Type B pancreatic cell (in vitro differentiated cells): ENCODE results near the gene ODF4. TPM values are rescaled to one million over a fixed set of nuclear protein-coding genes. Genes with fewer than 3 reads are reported as not detected.

Experiments used
- DNase-seq: peaks from one replicate; pipeline ENCODE4 v3.0.0; 2021; ENCODE audit warnings: mixed read lengths; ENCODE audit not compliant: unreplicated experiment; ENCODE audit errors: extremely low spot score
- H3K27ac Mint-ChIP-seq: 2 replicates; pipeline ENCODE4 v1.8.0; 2021; ENCODE audit warnings: mild to moderate bottlenecking, mixed read lengths
- H3K27me3 Mint-ChIP-seq: 2 replicates; pipeline ENCODE4 v1.8.0; 2021; ENCODE audit warnings: mixed read lengths
- H3K36me3 Mint-ChIP-seq: 2 replicates; pipeline ENCODE4 v1.8.0; 2021; ENCODE audit warnings: mixed read lengths
- H3K4me1 Mint-ChIP-seq: one replicate; pipeline ENCODE4 v1.8.0; 2021; ENCODE audit warnings: mixed read lengths; ENCODE audit not compliant: unreplicated experiment
- H3K4me3 Mint-ChIP-seq: 2 replicates; pipeline ENCODE4 v1.8.0; 2021; ENCODE audit warnings: mild to moderate bottlenecking, mixed read lengths
- H3K9me3 Mint-ChIP-seq: 2 replicates; pipeline ENCODE4 v1.8.0; 2021; ENCODE audit warnings: mixed read lengths
- CTCF ChIP-seq: fragments of 200-600 bp; sonication (generic); conservative IDR thresholded peaks from 2 replicates; pipeline ENCODE4 v1.5.0; 2021; ENCODE audit warnings: antibody characterized with exemption, mild to moderate bottlenecking
- total RNA-seq: library from RNA; stranded (reverse); gene quantifications from 2 replicates; pipeline ENCODE4 v1.2.1, GENCODE V29; 2021; ENCODE audit warnings: low replicate concordance

ODF4 gene
- total RNA-seq, 1 donor from 2014 or later = not detected

GRCh38 chr17:8327303-8327649, 12.4 kb upstream of the ODF4 start:
- H3K36me3 Mint-ChIP-seq = no peaks in the 10 kb centered on the region
- TF ChIP-seq CTCF = no peak
- peak overlapping the region; percentile 79 for H3K4me3 Mint-ChIP-seq
- no peaks in the 10 kb centered on the region for H3K4me1 Mint-ChIP-seq
- peaks cover 42% of the 10 kb centered on the region for H3K27me3 Mint-ChIP-seq
- no peak overlapping the region for H3K27ac Mint-ChIP-seq
- no peak for DNase-seq
- no peaks in the 10 kb centered on the region for H3K9me3 Mint-ChIP-seq

- Mint-ChIP-seq H3K9me3 (no peaks in the 10 kb centered on the region), H3K4me1 (no peaks in the 10 kb centered on the region), H3K36me3 (no peaks in the 10 kb centered on the region), H3K27ac (no peak overlapping the region), H3K4me3 (no peak overlapping the region), H3K27me3 (peaks cover 11% of the 10 kb centered on the region)
- DNase-seq = no peak
- no peak for TF ChIP-seq CTCF
These were observed 7.5 kb upstream of the ODF4 start for GRCh38 chr17:8332128-8332527.

GRCh38 chr17:8332688-8333087, 7.0 kb upstream of the ODF4 start:
- Mint-ChIP-seq H3K27me3 (peaks cover 5% of the 10 kb centered on the region), H3K36me3 (no peaks in the 10 kb centered on the region), H3K9me3 (no peaks in the 10 kb centered on the region), H3K4me1 (no peaks in the 10 kb centered on the region), H3K4me3 (no peak overlapping the region), H3K27ac (no peak overlapping the region)
- no peak for TF ChIP-seq CTCF
- no peak for DNase-seq

GRCh38 chr17:8333281-8333680, 6.4 kb upstream of the ODF4 start:
- H3K9me3 Mint-ChIP-seq = no peaks in the 10 kb centered on the region
- TF ChIP-seq CTCF = no peak
- no peak overlapping the region for H3K4me3 Mint-ChIP-seq
- no peaks in the 10 kb centered on the region for H3K36me3 Mint-ChIP-seq
- no peak overlapping the region for H3K27ac Mint-ChIP-seq
- peaks cover 11% of the 10 kb centered on the region for H3K27me3 Mint-ChIP-seq
- DNase-seq = no peak
- H3K4me1 Mint-ChIP-seq = peaks cover 2% of the 10 kb centered on the region

- no peak for TF ChIP-seq CTCF
- Mint-ChIP-seq H3K36me3 (no peaks in the 10 kb centered on the region), H3K4me1 (peaks cover 9% of the 10 kb centered on the region), H3K27ac (no peak overlapping the region), H3K4me3 (no peak overlapping the region), H3K9me3 (no peaks in the 10 kb centered on the region), H3K27me3 (peaks cover 10% of the 10 kb centered on the region)
- DNase-seq = no peak
These were observed 1.6 kb upstream of the ODF4 start for GRCh38 chr17:8337802-8338752.
